ENCODE data around the gene EYS. TPM values are rescaled to one million over a fixed set of nuclear protein-coding genes. Genes with fewer than 3 reads are reported as not detected.

EYS gene
- total RNA-seq, 1 experiment from 2014 or later = 1.5 TPM

DNA sequence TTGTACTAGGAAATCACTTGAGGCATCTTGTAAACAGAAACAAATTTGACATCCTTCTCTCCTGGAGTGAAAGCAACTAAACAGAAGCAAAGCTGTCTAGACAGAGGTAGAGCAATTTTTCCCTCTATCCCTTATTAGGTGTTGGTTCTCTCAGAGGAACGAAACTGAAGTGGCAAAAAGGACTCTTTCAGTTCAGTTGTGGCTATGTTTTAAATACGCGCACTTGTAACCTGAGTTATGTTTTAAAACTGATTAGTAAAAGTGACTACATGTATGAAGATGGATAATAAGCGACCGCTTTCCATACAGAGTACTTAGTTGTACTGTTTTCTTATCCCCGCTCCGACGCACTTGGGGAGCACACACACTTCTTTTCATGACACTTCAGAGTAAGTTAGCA, 1520.4 kb downstream of the EYS start:
- Mint-ChIP-seq H3K36me3 (ENCODE audit: insufficient read depth, unreplicated experiment) (no peaks in the 10 kb centered on the region), H3K27ac (ENCODE audit: low read depth, unreplicated experiment) (no peak overlapping the region), H3K9me3 (ENCODE audit: unreplicated experiment) (no peaks in the 10 kb centered on the region), H3K4me1 (ENCODE audit: insufficient read depth, unreplicated experiment) (no peaks in the 10 kb centered on the region), H3K27me3 (ENCODE audit: insufficient read depth, unreplicated experiment) (no peaks in the 10 kb centered on the region), H3K4me3 (ENCODE audit: unreplicated experiment) (no peak overlapping the region)
- POLR2A ChIA-PET = no interaction called here
- no TSS peak for BruUV-seq (replicated peaks)
- TF ChIP-seq CTCF (IDR thresholded peaks at IDR 0.05; ENCODE audit: unreplicated experiment) = no peak
- DNase-seq (ENCODE audit: unreplicated experiment) = no peak
- CTCF ChIA-PET = no interaction called here
- intact Hi-C loops (cut with micrococcal nuclease) = no loop called here

- DNase-seq (ENCODE audit: unreplicated experiment) = no peak
- H3K36me3 Mint-ChIP-seq (ENCODE audit: insufficient read depth, unreplicated experiment) = no peaks in the 10 kb centered on the region
- H3K27me3 Mint-ChIP-seq (ENCODE audit: insufficient read depth, unreplicated experiment) = no peaks in the 10 kb centered on the region
- H3K4me3 Mint-ChIP-seq (ENCODE audit: unreplicated experiment) = no peak overlapping the region
- no peaks in the 10 kb centered on the region for H3K9me3 Mint-ChIP-seq (ENCODE audit: unreplicated experiment)
- H3K27ac Mint-ChIP-seq (ENCODE audit: low read depth, unreplicated experiment) = no peak overlapping the region
- CTCF ChIA-PET = no interaction called here
- POLR2A ChIA-PET = no interaction called here
- no peak for TF ChIP-seq CTCF (IDR thresholded peaks at IDR 0.05; ENCODE audit: unreplicated experiment)
- no peaks in the 10 kb centered on the region for H3K4me1 Mint-ChIP-seq (ENCODE audit: insufficient read depth, unreplicated experiment)
- no TSS peak for BruUV-seq (replicated peaks)
- intact Hi-C loops (cut with micrococcal nuclease) = no loop called here
These were observed 1521.4 kb downstream of the EYS start for GRCh38 chr6:64185621-64186020.

DNA sequence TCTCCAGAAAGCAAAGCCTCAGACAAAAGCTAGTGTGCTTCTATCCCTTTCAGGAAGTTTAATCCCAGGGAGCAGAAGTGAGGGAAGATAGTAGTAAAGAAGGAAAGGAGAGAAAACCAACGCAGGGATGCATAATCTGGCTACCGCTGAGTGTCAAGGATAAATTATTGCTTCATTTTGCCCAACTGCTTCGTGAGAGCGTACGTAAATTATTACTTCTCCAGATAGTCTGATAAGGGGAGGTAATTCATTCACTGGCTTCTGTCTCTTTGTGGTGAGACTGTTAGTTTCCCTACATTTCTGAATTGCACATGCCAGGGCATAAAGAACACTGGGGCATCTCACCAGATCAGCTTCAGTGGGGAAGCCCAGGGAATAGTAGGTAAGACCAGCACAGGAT, 1531.7 kb downstream of the EYS start:
- no peaks in the 10 kb centered on the region for H3K27me3 Mint-ChIP-seq (ENCODE audit: insufficient read depth, unreplicated experiment)
- no peaks in the 10 kb centered on the region for H3K4me1 Mint-ChIP-seq (ENCODE audit: insufficient read depth, unreplicated experiment)
- H3K36me3 Mint-ChIP-seq (ENCODE audit: insufficient read depth, unreplicated experiment) = no peaks in the 10 kb centered on the region
- TF ChIP-seq CTCF (IDR thresholded peaks at IDR 0.05; ENCODE audit: unreplicated experiment) = no peak
- POLR2A ChIA-PET = no interaction called here
- H3K4me3 Mint-ChIP-seq (ENCODE audit: unreplicated experiment) = no peak overlapping the region
- no peak for DNase-seq (ENCODE audit: unreplicated experiment)
- intact Hi-C loops (cut with micrococcal nuclease) = no loop called here
- CTCF ChIA-PET = no interaction called here
- H3K27ac Mint-ChIP-seq (ENCODE audit: low read depth, unreplicated experiment) = no peak overlapping the region
- BruUV-seq (replicated peaks) = no TSS peak
- no peaks in the 10 kb centered on the region for H3K9me3 Mint-ChIP-seq (ENCODE audit: unreplicated experiment)

DNA sequence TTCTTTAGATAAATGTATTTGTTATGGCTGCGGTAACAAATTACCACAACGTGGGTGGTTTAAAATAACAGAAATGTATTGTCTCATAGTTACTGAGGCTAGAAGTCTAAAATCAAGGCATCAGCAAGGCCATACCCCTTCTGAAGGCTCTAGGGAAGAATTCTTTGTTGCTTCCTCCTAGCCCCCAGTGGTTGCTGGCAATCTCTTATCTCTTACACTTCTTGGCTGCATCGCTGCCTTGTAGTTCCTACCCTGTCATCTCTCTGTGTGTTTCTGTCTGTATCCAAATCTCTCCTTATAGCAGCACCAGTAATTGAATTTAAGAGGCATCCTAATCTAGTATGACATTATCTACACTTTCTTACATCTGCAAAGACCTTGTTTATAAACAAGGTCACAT, 1536.7 kb downstream of the EYS start:
- ChIA-PET POLR2A (no interaction called here), CTCF (no interaction called here)
- Mint-ChIP-seq H3K27me3 (ENCODE audit: insufficient read depth, unreplicated experiment) (no peaks in the 10 kb centered on the region), H3K27ac (ENCODE audit: low read depth, unreplicated experiment) (no peak overlapping the region), H3K4me1 (ENCODE audit: insufficient read depth, unreplicated experiment) (no peaks in the 10 kb centered on the region), H3K4me3 (ENCODE audit: unreplicated experiment) (no peak overlapping the region), H3K36me3 (ENCODE audit: insufficient read depth, unreplicated experiment) (no peaks in the 10 kb centered on the region), H3K9me3 (ENCODE audit: unreplicated experiment) (no peaks in the 10 kb centered on the region)
- no peak for TF ChIP-seq CTCF (IDR thresholded peaks at IDR 0.05; ENCODE audit: unreplicated experiment)
- DNase-seq (ENCODE audit: unreplicated experiment) = no peak
- intact Hi-C loops (cut with micrococcal nuclease) = no loop called here
- BruUV-seq (replicated peaks) = no TSS peak

Data from MCF 10A (cell line).